GM19239 (cell line): Measurements from ENCODE around the gene RNLS.
"Not testable (repeated sequence)": the region's sequence is repeated elsewhere in the genome, so short reads cannot be mapped to it uniquely, and the experiment has no call there.

Experiments used
- DNase-seq: peaks from one replicate; pipeline ENCODE4 v3.0.0; 2011; ENCODE audit warnings: low spot score; ENCODE audit not compliant: insufficient read length
- FAIRE-seq: peaks from 2 replicates; lab custom pipeline; 2011; peaks lifted over from hg19 to GRCh38; lab: Jason Lieb, UNC

Gene RNLS

GRCh38 chr10:88372051-88372715 is 210.9 kb downstream of the RNLS start:
- FAIRE-seq = peak; percentile 55
- no peak for DNase-seq

GRCh38 chr10:88370713-88371112 is 212.4 kb downstream of the RNLS start:
- peak; percentile 44 for FAIRE-seq
- no peak for DNase-seq

- DNase-seq = no peak
- no peak for FAIRE-seq
Observed at GRCh38 chr10:88366772-88367171, 216.3 kb downstream of the RNLS start.

GRCh38 chr10:88361995-88362807 is 220.9 kb downstream of the RNLS start:
- DNase-seq = no peak
- no peak for FAIRE-seq

GRCh38 chr10:88361494-88361893 is 221.6 kb downstream of the RNLS start:
- no peak for FAIRE-seq
- DNase-seq = no peak

GRCh38 chr10:88355750-88356149 is 227.4 kb downstream of the RNLS start:
- FAIRE-seq = not testable (repeated sequence)

GRCh38 chr10:88347597-88348304 is 235.4 kb downstream of the RNLS start:
- DNase-seq = no peak
- peak; percentile 31 for FAIRE-seq

More at GRCh38 chr10:88355750-88356149, 227.4 kb downstream of the RNLS start:
- DNase-seq = not testable (repeated sequence)

GRCh38 chr10:88347022-88347421 is 236.1 kb downstream of the RNLS start:
- FAIRE-seq (no peak), DNase-seq (no peak)

- no peak for FAIRE-seq
- DNase-seq = no peak
Observed at GRCh38 chr10:88346144-88346977, 236.8 kb downstream of the RNLS start.

- DNase-seq (no peak), FAIRE-seq (peak; percentile 35)
Observed at GRCh38 chr10:88343761-88344484, 239.2 kb downstream of the RNLS start.

- FAIRE-seq (peak; percentile 28), DNase-seq (no peak)
Observed at GRCh38 chr10:88342733-88343310, 240.3 kb downstream of the RNLS start.

- FAIRE-seq (peak; percentile 72), DNase-seq (no peak)
Observed at GRCh38 chr10:88337134-88337533, 246.0 kb downstream of the RNLS start.

- FAIRE-seq = peak; percentile 95
- DNase-seq = no peak
Observed at GRCh38 chr10:88336334-88336733, 246.8 kb downstream of the RNLS start.

GRCh38 chr10:88333248-88333630 is 249.9 kb downstream of the RNLS start:
- FAIRE-seq = no peak
- no peak for DNase-seq

GRCh38 chr10:88332503-88333247 is 250.4 kb downstream of the RNLS start:
- DNase-seq (no peak), FAIRE-seq (peak; percentile 70)

GRCh38 chr10:88330174-88330573 is 252.9 kb downstream of the RNLS start:
- FAIRE-seq (no peak), DNase-seq (no peak)

- no peak for FAIRE-seq
- no peak for DNase-seq
Observed at GRCh38 chr10:88322324-88323063, 260.6 kb downstream of the RNLS start.
